Epithelial cell of umbilical artery (primary cell): Measurements from ENCODE around the gene ARHGEF35. TPM values are rescaled to one million over a fixed set of nuclear protein-coding genes. Genes with fewer than 3 reads are reported as not detected.

Experiments used
- total RNA-seq: library from RNA; depleted of rRNA; stranded (reverse); fragments of >200 nt; gene quantifications from 2 replicates; pipeline ENCODE4 v1.2.3, GENCODE V29; 2014

Gene ARHGEF35
- 0.32 and 0.91 TPM in 2 replicates for total RNA-seq

GRCh38 chr7:144195212-144195872 lies at the start of gene ARHGEF35:
Gene ARHGEF35, minus strand, starts transcription at chr7:144195833. Its CDS starts 7,450 bp downstream, at chr7:144188383.

GRCh38 chr7:144239365-144239764 lies 43.7 kb upstream of the ARHGEF35 start, which contains the start of gene OR2A42:
Gene OR2A42, minus strand, starts transcription at chr7:144239605. Its CDS starts 6,762 bp downstream, at chr7:144232843.

GRCh38 chr7:144183166-144183565 lies 12.5 kb downstream of the ARHGEF35 start, which contains the start of gene CTAGE4:
Gene CTAGE4, plus strand, starts transcription at chr7:144183466. Its CDS starts 38 bp downstream, at chr7:144183504.

Other genes starting within 250 kb of the ARHGEF35 start
- gene OR2F1, start 241.0 kb downstream of the ARHGEF35 start, total RNA-seq = not detected in 2 replicates
- gene OR6B1, start 195.5 kb downstream of the ARHGEF35 start, total RNA-seq = not detected in 2 replicates
- not detected in 2 replicates for gene OR2A5, start 146.9 kb downstream of the ARHGEF35 start, total RNA-seq
- not detected in 2 replicates for gene OR2A25, start 126.0 kb downstream of the ARHGEF35 start, total RNA-seq
- not detected in 2 replicates for gene OR2A12, start 109.6 kb downstream of the ARHGEF35 start, total RNA-seq
- gene OR2A2, start 86.2 kb downstream of the ARHGEF35 start, total RNA-seq = not detected in 2 replicates
- gene OR2A14, start 72.7 kb downstream of the ARHGEF35 start, total RNA-seq = not detected in 2 replicates
- gene CTAGE4, start 12.4 kb downstream of the ARHGEF35 start, total RNA-seq = 0.30 TPM in 1 of 2 replicates, not detected in the other
- not detected in 2 replicates for gene OR2A42, start 43.8 kb upstream of the ARHGEF35 start, total RNA-seq
- 0.46 TPM in 1 of 2 replicates, not detected in the other for gene OR2A7, start 69.0 kb upstream of the ARHGEF35 start, total RNA-seq
- 0.15 and 0.65 TPM in 2 replicates for gene CTAGE8, start 73.5 kb upstream of the ARHGEF35 start, total RNA-seq
- under 0.01 TPM in 2 replicates for gene OR2A1, start 116.6 kb upstream of the ARHGEF35 start, total RNA-seq
- gene ARHGEF5, start 159.6 kb upstream of the ARHGEF35 start, total RNA-seq = 0.76 and 0.97 TPM in 2 replicates
- gene NOBOX, start 207.9 kb upstream of the ARHGEF35 start, total RNA-seq = not detected in 2 replicates